ENCODE results near the gene SMC3.
"Not testable (repeated sequence)": the region's sequence is repeated elsewhere in the genome, so short reads cannot be mapped to it uniquely, and the experiment has no call there.

Gene SMC3

GRCh38 chr10:110584006-110584405 lies 16.5 kb downstream of the SMC3 start:
- DNase-seq (ENCODE audit: low spot score), result no peak

- DNase-seq (ENCODE audit: low spot score), result no peak
These were observed 24.3 kb downstream of the SMC3 start for GRCh38 chr10:110591760-110592159.

- no peak for DNase-seq (ENCODE audit: low spot score)
These were observed 30.0 kb downstream of the SMC3 start for GRCh38 chr10:110597476-110597875.

DNA sequence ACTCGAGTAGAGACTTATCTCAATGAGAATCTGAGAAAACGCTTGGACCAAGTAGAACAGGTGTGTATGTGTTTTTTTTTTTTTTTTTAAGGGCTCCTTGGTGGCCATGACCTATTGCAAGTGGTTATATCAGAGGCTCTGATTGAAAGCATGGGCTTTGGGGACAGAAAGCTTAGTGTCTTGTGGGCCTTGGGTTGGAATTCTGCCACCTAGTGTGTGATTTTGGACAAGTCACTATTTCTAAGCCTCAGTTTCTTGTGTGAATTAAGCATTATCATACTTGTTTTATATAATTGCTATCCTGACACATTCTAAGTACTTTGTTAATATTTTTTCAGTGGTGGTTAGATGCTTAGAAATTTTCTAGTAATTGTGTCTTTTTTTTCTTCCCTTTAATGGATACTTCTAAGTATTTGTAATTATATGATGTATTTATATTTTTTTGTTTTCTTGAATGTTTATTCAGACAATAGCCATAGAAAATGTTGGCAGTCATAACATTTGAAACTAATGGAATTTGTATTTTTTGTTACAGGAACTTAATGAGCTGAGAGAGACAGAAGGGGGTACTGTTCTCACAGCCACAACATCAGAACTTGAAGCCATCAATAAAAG lies 33.1 kb downstream of the SMC3 start:
- peak; percentile 52 for DNase-seq (ENCODE audit: low spot score)

DNA sequence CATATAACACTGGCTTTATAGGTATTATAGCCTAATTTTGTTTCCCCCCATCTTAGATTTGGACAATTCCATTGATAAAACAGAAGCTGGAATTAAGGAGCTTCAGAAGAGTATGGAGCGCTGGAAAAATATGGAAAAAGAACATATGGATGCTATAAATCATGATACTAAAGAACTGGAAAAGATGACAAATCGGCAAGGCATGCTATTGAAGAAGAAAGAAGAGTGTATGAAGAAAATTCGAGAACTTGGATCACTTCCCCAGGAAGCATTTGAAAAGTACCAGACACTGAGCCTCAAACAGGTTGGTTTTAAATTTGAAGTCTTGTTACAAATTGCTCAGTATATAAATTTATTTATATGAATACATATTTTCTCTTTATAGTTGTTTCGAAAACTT lies 34.1 kb downstream of the SMC3 start:
- DNase-seq (ENCODE audit: low spot score), result no peak

DNA sequence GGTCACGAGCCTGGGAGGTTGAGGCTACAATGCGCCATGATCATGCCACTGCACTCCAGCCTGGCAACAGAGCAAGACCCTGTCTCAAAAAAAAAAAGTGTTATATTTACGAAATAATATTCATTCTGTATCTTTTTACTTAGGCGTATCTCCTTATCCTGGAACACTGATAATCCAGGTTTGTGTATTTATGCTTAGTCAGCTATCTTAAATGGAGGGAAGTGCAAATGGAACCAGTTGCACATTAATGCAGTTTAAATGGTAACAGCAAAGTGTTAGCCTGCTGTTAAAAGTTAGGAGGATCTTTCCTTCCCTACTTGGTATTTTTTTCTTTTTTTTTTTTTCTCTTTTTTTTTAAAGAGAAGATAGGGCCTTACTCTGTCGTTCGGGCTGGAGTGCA lies 40.6 kb downstream of the SMC3 start:
- no peak for DNase-seq (ENCODE audit: low spot score)

DNA sequence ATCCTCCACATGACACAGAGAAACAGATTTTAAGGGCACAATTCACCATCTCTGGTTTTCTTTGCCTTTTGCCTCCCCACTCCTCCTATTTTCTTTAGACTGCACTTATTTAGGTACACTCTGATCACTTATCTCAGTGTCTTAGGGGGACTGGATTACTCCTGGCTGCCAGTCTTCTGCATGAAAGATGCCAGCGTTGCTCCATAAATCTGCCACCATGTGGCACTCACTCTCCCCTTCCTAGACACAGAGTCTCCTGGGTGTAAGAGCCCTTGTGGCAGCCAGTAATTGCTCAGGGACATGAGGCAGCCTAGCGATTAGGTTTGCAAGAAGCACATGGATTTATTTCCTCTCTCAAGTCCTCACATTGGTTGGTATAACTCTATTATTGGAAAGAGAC lies 42.1 kb downstream of the SMC3 start:
- no peak for DNase-seq (ENCODE audit: low spot score)

DNA sequence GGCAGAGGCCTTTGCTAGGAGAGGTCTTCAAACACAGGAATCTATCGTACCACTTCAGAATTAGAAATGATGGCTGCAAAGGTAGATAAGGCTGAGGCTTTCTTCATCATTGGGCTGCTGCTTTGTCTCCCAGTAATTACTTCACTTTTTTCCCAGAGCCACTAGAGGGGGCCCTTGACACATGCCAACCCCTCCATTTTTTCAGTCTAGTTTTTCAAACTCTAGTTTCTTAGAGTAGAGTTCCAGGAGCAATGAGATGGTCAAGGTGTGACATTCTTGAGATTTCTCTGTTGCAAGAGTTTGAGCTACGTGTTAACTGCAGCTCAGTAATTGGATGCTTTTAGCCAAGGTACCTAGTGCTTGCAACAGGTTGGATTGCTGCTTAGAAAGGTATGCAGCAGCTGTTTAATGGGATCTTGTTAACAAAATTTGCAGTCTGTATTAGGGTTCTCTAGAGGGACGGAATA lies 42.8 kb downstream of the SMC3 start:
- DNase-seq (ENCODE audit: low spot score), result peak; percentile 45

DNA sequence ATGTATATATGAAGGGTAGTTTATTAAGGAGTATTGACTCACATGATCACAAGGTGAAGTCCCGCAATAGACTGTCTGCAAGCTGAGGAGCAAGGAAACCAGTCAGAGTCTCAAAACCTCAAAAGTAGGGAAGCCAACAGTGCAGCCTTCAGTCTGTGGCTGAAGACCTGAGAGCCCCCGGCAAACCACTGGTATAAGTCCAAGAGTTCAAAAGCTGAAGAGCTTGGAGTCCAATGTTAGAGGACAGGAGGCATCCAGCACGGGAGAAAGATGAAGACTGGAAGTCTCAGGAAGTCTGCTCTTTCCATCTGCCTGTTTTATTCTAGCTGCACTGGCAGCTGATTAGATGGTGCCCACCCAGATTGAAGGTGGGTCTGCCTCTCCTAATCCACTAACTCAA lies 43.3 kb downstream of the SMC3 start:
- DNase-seq (ENCODE audit: low spot score), result not testable (repeated sequence)

GRCh38 chr10:110612087-110612486 lies 44.6 kb downstream of the SMC3 start:
- no peak for DNase-seq (ENCODE audit: low spot score)

- no peak for DNase-seq (ENCODE audit: low spot score)
These were observed 45.1 kb downstream of the SMC3 start for GRCh38 chr10:110612629-110613028.

GRCh38 chr10:110613341-110613995 lies 46.0 kb downstream of the SMC3 start:
- no peak for DNase-seq (ENCODE audit: low spot score)

- DNase-seq (ENCODE audit: low spot score), result no peak
These were observed 46.6 kb downstream of the SMC3 start for GRCh38 chr10:110613996-110614495.

DNA sequence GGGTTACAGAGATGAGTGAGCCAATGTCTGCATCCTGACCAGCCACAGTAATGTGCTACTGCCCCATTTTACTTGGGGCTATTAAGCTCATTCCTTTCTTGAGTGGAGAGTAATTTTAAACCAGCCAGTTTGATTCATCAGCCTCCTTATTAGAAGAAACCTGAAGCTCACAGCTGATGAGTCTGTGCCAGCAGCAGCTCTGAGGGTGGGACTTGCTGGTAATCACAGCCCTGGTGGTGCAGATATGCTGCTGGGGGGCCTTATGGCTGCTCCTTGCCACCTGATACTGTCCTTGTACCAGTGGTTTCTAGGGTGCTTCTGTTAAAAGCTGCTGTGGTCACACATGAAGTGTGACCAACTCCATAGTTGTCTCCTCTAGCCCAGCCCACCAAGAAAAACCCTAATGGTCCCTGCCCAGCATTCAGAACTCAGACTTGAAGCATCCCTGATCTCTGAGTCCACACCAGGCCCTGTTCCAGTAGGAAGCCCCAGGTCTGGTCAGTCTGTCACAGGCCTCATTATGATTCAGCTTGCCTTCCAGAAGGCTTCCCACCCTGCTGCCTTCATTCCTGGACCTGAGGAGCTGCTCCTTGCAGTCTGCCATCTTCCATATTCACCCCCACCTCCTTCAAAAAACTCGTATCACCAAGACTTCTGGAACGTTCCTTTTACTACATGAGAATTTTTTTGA lies 47.7 kb downstream of the SMC3 start:
- DNase-seq (ENCODE audit: low spot score), result no peak

DNA sequence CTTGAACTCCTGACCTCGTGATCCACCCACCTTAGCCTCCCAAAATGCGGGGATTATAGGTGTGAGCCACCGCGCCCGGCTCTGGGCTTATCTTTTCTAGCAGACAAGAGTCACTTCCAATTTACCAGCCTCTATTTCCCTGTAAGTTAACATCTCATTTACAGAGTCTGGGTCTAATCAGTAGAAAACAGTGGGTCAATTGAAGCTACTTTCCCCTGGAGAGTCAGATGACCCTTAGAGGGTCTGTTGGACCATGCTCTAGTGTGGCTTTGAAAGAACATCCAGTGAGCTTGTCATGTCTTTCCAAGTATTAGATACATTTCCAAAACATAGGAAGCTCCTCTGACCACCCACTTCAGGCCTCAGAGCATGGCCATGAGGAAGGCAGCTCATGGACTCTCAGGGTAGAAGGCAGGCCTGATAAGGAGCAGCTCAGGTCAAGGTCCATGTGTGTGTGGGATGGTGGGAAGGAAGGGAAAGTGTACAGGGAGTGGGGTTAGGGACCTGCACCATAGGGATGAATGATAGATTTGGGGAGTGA lies 49.1 kb downstream of the SMC3 start:
- DNase-seq (ENCODE audit: low spot score), result no peak

DNA sequence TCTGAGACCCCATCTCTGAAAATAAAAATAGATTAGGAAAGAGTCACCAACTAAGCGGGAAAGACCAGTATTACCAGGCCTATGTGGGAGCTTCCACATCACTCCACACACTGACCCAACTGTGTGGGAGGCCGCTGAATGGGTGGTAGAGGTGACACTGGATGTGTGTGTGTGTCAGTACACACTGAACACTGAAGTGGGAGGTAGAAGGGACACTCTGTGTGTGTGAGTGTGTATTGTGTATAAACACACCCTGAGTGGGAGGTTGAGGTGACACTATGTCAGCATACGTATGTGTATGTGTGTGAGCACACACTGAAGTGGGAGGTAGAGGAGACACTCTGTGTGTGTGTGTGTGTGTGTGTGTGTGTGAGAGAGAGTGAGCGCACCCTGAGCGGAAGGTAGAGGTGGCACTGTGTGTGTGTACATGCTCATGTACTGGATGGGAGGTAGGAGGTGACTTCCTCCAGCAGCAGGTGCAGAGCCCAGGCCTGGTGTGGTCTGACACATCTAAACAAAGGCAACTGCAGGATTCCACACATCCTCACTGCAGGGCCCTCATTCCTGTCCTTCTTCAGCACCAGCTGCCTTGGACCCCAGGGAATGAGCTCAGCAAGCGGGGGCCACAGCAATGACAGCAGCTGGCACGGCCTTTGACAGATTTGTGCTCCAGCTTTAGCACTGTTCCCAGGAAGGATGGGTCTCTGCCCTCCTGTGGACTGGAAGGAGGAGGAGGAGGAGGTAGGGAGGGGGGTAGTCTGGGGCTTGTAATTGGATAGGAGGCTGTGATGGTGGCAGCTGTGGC lies 50.1 kb downstream of the SMC3 start:
- no peak for DNase-seq (ENCODE audit: low spot score)

DNA sequence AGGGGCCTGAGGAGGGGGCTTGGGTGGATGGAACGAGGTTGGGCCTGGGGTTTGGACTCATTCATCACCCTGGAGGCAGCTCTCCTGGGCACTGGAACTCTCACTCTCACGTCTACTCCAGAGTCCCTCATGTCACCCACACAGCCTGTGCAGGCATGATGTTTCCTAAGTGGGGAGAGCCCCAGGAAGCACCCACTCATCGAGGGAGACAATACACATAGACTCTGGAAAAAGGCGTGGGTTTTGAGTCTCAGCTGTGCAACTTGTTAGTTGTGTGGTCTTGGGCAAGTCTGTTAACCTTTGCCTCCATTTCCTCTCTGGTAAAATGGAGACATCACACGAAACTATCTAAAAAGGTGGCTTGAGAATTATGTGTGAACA lies 50.7 kb downstream of the SMC3 start:
- no peak for DNase-seq (ENCODE audit: low spot score)

DNA sequence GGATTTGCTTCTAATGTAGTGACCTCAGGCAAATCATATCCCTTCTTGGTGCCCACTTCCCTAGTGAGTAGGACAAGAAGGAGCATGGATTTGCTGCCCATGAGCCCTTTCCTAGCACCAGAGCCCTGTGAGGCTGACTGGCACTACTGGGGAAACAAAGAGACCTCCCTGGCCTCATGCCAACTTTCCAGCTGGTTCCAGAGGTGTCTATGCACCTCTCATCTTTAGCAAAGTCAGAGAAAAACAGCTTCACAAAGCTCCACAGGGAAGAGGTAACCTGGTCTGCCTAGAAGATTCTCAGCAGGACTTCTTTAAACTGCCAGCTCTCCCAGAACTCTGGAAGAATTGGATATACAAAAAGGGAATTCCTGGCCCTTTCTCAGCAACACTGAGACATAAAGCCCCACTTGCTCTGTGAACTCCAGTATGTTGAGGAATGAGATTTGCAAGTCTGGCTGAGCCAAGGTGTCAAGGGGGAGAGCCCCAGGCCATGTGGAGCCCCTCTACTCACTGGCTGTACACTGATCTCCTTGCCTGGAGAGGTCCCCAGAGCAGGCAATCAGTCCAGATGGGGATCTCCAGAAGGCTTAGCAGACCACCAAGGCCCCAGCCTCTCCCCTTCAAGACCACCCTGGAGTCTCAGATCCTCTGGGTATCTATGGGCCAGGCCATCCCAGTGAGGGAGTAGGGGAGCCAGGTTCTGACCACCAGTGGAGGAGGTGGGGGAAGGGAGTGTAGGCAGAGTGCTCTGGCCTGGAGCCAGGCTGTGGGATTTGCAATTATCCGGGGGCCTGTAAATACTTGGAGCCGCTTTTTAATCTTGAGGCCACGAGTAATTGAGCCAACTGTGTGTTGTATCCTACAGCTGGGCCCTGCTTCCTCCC lies 52.3 kb downstream of the SMC3 start:
- DNase-seq (ENCODE audit: low spot score), result no peak

DNA sequence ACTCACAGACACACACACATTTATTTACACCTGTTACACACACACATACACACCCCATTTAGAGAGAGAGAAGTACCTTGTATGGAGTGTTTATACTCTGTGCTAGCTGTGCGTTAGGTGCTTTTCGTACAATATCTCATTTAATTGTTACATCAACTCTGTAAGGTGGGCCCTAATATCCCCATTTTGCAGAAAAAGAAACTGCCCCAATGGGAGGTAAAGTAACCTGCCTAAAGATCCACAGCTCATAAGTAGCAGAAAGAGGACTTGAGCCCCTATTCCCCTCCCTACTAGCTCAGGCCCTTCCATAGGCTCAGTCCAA lies 52.9 kb downstream of the SMC3 start:
- no peak for DNase-seq (ENCODE audit: low spot score)

- not testable (repeated sequence) for DNase-seq (ENCODE audit: low spot score)
These were observed 55.8 kb downstream of the SMC3 start for GRCh38 chr10:110623316-110623715.

- DNase-seq (ENCODE audit: low spot score), result no peak
These were observed 57.9 kb downstream of the SMC3 start for GRCh38 chr10:110625356-110625894.
